ENCODE measurements around the gene ADRB1. TPM values are rescaled to one million over a fixed set of nuclear protein-coding genes. Genes with fewer than 3 reads are reported as not detected.

ADRB1 gene
- total RNA-seq, 1 donor from 2014 or later, result not detected

Other genes with a start within 250 kb of the ADRB1 start
- gene DCLRE1A, start 189.8 kb upstream of the ADRB1 start, total RNA-seq, result 14.4 and 14.6 TPM in 2 replicates
- 23.6 and 27.2 TPM in 2 replicates for gene NHLRC2, start 189.2 kb upstream of the ADRB1 start, total RNA-seq
- 9.0 and 9.4 TPM in 2 replicates for gene CCDC186, start 130.3 kb downstream of the ADRB1 start, total RNA-seq
- gene TDRD1, start 135.5 kb downstream of the ADRB1 start, total RNA-seq, result 0.16 and 0.21 TPM in 2 replicates
- not detected in 2 replicates for gene VWA2, start 195.4 kb downstream of the ADRB1 start, total RNA-seq